ENCODE results near the gene ANXA6.
"Not testable (repeated sequence)": the region's sequence is repeated elsewhere in the genome, so short reads cannot be mapped to it uniquely, and the experiment has no call there.

ANXA6 gene

GRCh38 chr5:151179489-151179840, 21.9 kb upstream of the ANXA6 start:
- DNase-seq = no peak

- DNase-seq = no peak
Observed at GRCh38 chr5:151178777-151179488, 21.4 kb upstream of the ANXA6 start.

- no peak for DNase-seq
Observed at GRCh38 chr5:151178372-151178771, 20.8 kb upstream of the ANXA6 start.

- not testable (repeated sequence) for DNase-seq
Observed at GRCh38 chr5:151176268-151176667, 18.7 kb upstream of the ANXA6 start.

- DNase-seq = no peak
Observed at GRCh38 chr5:151174612-151175101, 17.1 kb upstream of the ANXA6 start.

GRCh38 chr5:151173711-151174611, 16.4 kb upstream of the ANXA6 start:
- no peak for DNase-seq

GRCh38 chr5:151171529-151171928, 13.9 kb upstream of the ANXA6 start:
- DNase-seq = no peak

- DNase-seq = no peak
Observed at GRCh38 chr5:151168602-151169344, 11.2 kb upstream of the ANXA6 start.

- no peak for DNase-seq
Observed at GRCh38 chr5:151167022-151167421, 9.4 kb upstream of the ANXA6 start.

GRCh38 chr5:151164687-151165392, 7.3 kb upstream of the ANXA6 start:
- DNase-seq = peak; percentile 74

GRCh38 chr5:151162776-151163175, 5.2 kb upstream of the ANXA6 start:
- no peak for DNase-seq

GRCh38 chr5:151159649-151160373, 2.2 kb upstream of the ANXA6 start:
- no peak for DNase-seq

GRCh38 chr5:151158287-151158661, 695 bp upstream of the ANXA6 start:
- DNase-seq = no peak

GRCh38 chr5:151156507-151157420, 815 bp downstream of the ANXA6 start:
- no peak for DNase-seq

- no peak for DNase-seq
Observed at GRCh38 chr5:151155775-151156506, 1.6 kb downstream of the ANXA6 start.

GRCh38 chr5:151154931-151155774, 2.4 kb downstream of the ANXA6 start:
- peak; percentile 40 for DNase-seq

GRCh38 chr5:151153766-151154272, 3.8 kb downstream of the ANXA6 start:
- peak; percentile 53 for DNase-seq

GRCh38 chr5:151153300-151153699, 4.3 kb downstream of the ANXA6 start:
- DNase-seq = no peak

- DNase-seq = no peak
Observed at GRCh38 chr5:151151793-151152192, 5.8 kb downstream of the ANXA6 start.
